Choroid plexus epithelial cell (primary cell): Measurements from ENCODE around the gene HNF1A.
A peak's percentile ranks its signal among the peaks of the same experiment; 100 is the strongest.
"Not testable (repeated sequence)": the region's sequence is repeated elsewhere in the genome, so short reads cannot be mapped to it uniquely, and the experiment has no call there.

Experiments
- DNase-seq: peaks from one replicate; pipeline ENCODE4 v3.0.0-alpha.2; 2010; ENCODE audit warnings: low read depth
- H3K4me3 ChIP-seq: 2 replicates; pipeline ENCODE4 v1.5.1; 2011; ENCODE audit warnings: low read depth, mild to moderate bottlenecking, control low read depth, low read length, moderate library complexity
- CTCF ChIP-seq: conservative IDR thresholded peaks from 2 replicates; pipeline ENCODE4 v1.5.1; 2011; ENCODE audit warnings: low read depth, mild to moderate bottlenecking, control low read depth, inconsistent platforms, low read length, moderate library complexity

Gene HNF1A

GRCh38 chr12:121033625-121034349, 55.4 kb downstream of the HNF1A start:
- no peak for TF ChIP-seq CTCF
- H3K4me3 ChIP-seq, result no peak overlapping the region
- peak; percentile 18 for DNase-seq

DNA sequence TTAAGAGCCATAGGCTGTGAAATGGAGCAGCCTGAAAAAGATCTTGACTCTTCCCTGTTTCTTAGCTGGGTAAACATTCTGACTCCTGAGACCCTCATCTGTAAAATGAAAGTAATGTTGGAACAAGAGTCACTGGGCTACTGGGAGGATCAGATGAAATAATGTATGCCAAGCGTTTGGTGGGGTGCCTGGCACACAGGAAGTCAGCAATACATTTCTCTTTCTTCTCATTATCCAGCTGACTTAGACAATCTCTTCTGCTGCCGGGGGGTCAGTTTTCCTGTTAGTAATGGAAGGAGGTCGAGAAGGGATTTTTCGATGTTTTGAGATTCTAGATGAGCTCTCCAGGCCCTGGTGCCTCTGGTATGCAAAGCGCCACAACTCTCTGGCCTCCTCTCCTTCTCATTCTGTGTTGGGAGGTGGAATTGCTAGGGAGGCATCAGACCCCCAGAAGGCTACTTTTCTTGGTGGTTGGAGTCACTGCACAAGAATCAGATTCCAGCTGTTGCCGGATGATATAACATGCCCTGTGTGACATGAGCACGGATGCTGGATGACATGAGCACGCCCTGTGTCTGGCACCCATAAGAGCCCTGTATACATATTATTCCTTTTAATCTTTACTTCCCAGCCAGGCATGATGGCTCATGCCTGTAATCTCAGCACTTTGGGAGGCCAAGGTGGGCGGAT, 56.4 kb downstream of the HNF1A start:
- H3K4me3 ChIP-seq, result no peak overlapping the region

GRCh38 chr12:121036810-121037326, 58.5 kb downstream of the HNF1A start:
- peak; percentile 68 for DNase-seq
- TF ChIP-seq CTCF, result no peak
- H3K4me3 ChIP-seq, result no peak overlapping the region

More for the DNA sequence above, 56.4 kb downstream of the HNF1A start:
- TF ChIP-seq CTCF, result no peak
- no peak for DNase-seq

DNA sequence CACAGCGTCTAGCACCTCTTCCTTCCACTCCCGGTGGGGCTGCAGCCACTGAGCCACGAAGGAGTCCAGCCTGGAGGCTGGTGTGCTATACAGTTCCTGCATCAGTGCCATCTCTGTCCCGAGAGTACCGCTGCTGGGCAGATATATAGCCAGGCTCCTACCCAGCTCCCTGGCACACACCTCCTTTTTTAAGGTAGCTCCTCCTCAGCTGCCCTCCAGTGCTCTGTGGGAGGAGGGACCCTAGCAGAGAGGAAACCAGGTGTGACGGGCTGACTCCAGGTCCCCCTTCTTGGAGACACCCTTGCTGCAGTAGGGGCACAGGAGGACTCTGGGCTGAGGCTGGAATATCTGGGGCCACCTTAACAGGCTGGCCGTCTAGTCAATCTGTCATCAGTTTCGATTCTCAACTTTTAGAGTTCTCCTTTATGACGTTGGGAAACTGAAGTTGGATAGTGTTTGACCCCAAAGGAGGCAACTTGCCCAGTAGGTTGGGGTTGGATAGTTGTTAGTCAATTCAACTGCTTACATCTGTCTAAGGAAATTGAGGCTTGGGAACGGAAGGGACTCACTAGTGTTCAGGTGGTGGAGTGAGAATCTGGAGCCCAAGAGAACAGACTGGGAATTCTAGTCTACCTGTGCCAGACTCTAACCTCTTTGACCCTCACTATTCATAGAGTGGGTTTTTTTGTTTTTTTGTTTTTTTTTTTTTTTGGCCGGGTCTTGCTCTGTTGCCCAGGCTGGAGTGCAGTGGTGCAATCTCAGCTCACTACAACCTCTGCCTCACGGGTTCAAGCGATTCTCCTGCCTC, 60.7 kb downstream of the HNF1A start, which contains the start of gene OASL:
Gene OASL (minus strand): TSS at position 386 of the 808 bp plus-strand sequence. CDS start 275 bp downstream, at position 111.
- H3K4me3 ChIP-seq, result peak within 1 kb of the TSS; percentile 42
- TF ChIP-seq CTCF, result no peak
- peak; percentile 56 for DNase-seq

GRCh38 chr12:121043067-121043466, 64.7 kb downstream of the HNF1A start:
- TF ChIP-seq CTCF, result no peak

GRCh38 chr12:121047400-121047799, 69.1 kb downstream of the HNF1A start:
- H3K4me3 ChIP-seq, DNase-seq: not testable (repeated sequence)

More at GRCh38 chr12:121043067-121043466, 64.7 kb downstream of the HNF1A start:
- DNase-seq, result no peak
- H3K4me3 ChIP-seq, result no peak overlapping the region

DNA sequence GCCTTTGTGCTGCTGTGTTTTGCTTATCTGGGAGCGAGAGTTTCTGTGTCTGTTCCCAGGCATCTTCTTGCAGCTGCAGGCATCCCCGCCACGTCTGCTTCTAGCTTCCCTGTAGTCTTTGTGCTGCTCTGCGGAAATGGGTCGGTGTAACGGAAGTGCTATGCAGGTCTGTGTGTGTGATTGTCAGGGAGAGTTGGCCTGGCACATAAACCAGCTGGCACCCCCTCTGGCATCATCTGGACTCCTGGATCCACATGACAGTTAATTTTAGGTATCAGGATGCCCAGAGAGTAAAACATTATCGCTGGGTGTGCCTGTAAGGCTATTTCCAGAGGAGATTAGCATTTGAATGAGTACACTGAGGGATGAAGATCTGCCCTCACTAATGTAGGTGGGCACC, 70.1 kb downstream of the HNF1A start:
- DNase-seq, result no peak
- H3K4me3 ChIP-seq, result no peak overlapping the region
- no peak for TF ChIP-seq CTCF
